ENCODE data around the gene LMO2.

The LMO2 gene

DNA sequence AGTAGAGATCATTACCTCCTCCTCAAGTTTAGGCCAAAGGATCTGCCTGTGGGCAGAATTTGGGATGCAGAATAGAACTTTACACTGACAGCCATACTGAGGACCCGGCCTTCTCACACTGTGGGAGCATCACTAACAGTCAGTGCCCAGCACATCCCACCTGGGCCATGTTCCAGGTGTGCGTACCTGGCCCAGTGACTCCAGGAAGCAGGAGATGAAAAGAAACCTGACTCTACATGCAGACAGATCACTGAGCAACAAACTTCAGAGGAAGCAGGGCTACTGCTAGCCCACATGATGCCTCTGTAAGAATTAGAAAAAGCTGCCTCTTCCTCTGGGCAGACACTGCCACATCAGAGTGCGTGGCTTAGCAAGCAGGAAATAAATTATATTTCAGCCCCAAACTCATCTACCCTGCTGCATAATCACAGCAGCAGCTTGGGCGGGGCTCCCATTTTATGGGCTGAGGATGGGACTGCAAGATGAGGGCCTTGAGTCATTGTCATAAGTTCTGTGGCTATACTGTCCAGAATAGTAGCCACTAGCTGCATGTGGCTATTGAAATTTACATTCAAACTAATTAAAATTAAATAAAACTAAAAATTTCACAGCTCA is 6.0 kb upstream of the LMO2 start:
- H3K4me3 ChIP-seq (replicated peaks; ENCODE audit: low read depth, low read length), result no peak overlapping the region
- DNase-seq (ENCODE audit: extremely low read depth, low read depth), result no peak
- no peak for TF ChIP-seq CTCF (IDR thresholded peaks at IDR 0.05; ENCODE audit: low read depth, low read length, missing control alignments)

DNA sequence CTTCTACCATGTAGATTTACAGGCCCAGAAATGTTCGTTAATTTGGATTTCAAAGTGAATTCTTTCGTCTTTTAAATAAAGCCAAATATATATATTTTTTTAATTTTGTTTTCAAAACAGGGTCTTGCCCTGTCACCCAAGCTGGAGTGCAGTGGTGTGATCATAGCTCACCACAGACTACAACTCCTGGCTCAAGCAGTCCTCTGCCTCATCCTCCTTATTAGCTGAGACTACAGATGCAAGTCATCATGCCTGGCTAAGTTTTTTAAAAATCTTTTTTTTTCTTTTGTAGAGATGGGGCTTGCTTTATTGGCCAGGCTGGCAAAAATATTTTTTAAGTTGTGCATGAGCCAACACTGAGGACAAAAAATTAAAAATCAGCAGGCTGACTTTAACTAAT is 5.0 kb upstream of the LMO2 start:
- TF ChIP-seq CTCF (IDR thresholded peaks at IDR 0.05; ENCODE audit: low read depth, low read length, missing control alignments), result no peak
- no peak for DNase-seq (ENCODE audit: extremely low read depth, low read depth)
- no peak overlapping the region for H3K4me3 ChIP-seq (replicated peaks; ENCODE audit: low read depth, low read length)

DNA sequence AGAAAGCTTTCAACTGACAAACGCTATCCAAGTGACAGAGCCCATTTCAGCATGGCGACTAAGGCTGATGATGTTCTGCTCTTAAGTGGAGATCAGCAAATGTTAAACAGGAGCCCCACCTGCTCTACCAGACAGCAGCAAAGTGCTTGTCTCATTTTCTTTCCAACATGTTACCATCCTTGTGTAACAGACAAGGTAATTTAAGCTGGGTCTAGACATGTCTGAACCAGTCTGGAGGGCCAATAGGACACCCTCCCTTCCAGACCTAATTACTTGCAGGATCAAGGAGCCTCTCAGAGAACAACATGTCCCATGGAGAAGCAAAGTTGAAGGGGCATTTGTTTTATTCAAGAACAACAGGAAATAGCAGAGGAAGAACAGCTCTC is 3.9 kb upstream of the LMO2 start:
- no peak for TF ChIP-seq CTCF (IDR thresholded peaks at IDR 0.05; ENCODE audit: low read depth, low read length, missing control alignments)
- H3K4me3 ChIP-seq (replicated peaks; ENCODE audit: low read depth, low read length), result no peak overlapping the region
- no peak for DNase-seq (ENCODE audit: extremely low read depth, low read depth)

- TF ChIP-seq CTCF (IDR thresholded peaks at IDR 0.05; ENCODE audit: low read depth, low read length, missing control alignments), result no peak
- DNase-seq (ENCODE audit: extremely low read depth, low read depth), result no peak
- H3K4me3 ChIP-seq (replicated peaks; ENCODE audit: low read depth, low read length), result no peak overlapping the region
These were observed 2.5 kb upstream of the LMO2 start for GRCh38 chr11:33894398-33894746.

DNA sequence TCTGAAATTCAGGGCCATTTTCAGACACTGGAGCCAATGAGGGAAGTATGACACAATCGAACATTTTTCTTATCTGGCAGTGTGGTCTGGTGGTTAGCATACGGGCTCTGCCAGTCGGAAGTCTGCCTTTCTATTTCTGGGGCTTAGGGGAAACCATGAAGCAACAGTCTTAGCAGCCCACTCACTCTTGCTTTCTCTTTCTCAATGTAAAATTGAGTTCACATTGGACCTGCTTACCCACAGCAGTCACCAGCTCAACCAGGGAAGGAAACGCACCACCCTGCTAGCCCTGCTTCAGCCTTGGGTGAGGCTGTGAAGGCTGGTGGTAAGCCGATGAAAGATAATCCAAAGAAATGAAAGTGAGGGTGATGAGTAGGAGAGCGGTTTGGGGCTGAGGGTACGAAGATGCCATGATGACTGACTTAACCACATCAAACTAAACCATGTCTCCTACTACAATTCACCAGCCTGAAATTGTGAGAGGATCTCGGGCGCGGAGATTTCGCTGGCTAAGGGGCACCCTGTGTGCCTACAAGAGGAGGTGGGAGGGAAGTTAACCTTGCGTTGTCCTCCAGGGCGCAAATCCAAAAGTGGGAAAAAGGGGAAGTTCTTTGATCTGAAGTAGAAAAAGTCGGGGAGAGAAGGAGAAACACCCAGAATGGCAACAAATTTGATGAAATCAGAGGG is 2.0 kb upstream of the LMO2 start:
- no peak for TF ChIP-seq CTCF (IDR thresholded peaks at IDR 0.05; ENCODE audit: low read depth, low read length, missing control alignments)
- DNase-seq (ENCODE audit: extremely low read depth, low read depth), result no peak
- H3K4me3 ChIP-seq (replicated peaks; ENCODE audit: low read depth, low read length), result no peak overlapping the region

GRCh38 chr11:33892906-33893594 is 1.2 kb upstream of the LMO2 start:
- TF ChIP-seq CTCF (IDR thresholded peaks at IDR 0.05; ENCODE audit: low read depth, low read length, missing control alignments), result no peak
- no peak for DNase-seq (ENCODE audit: extremely low read depth, low read depth)
- H3K4me3 ChIP-seq (replicated peaks; ENCODE audit: low read depth, low read length), result no peak overlapping the region

All from HFF-Myc (cell line).